H9 (cell line): ENCODE measurements around the gene DHRSX. TPM values are rescaled to one million over a fixed set of nuclear protein-coding genes. Genes with fewer than 3 reads are reported as not detected.

Source experiments
- DNase-seq: peaks from one replicate; pipeline ENCODE4 v3.0.0-alpha.2; 2017
- H2AFZ ChIP-seq: one replicate; pipeline ENCODE4 v1.6.1; 2013; ENCODE audit warnings: mild to moderate bottlenecking, low read length, control low read depth, moderate library complexity
- H2AK5ac ChIP-seq: 2 replicates; pipeline ENCODE4 v1.6.1; 2013; ENCODE audit warnings: low read length, control low read depth, mixed read lengths; ENCODE audit not compliant: insufficient read length
- H2BK120ac ChIP-seq: one replicate; pipeline ENCODE4 v1.6.1; 2013; ENCODE audit warnings: low read depth, mild to moderate bottlenecking, low read length, control low read depth, inconsistent platforms; ENCODE audit not compliant: poor library complexity, severe bottlenecking
- H2BK12ac ChIP-seq: 2 replicates; pipeline ENCODE4 v1.6.1; 2013; ENCODE audit warnings: low read length, control low read depth, mixed read lengths, low read depth; ENCODE audit not compliant: insufficient read length
- H2BK15ac ChIP-seq: 2 replicates; pipeline ENCODE4 v1.6.1; 2013; ENCODE audit warnings: low read depth, low read length, control low read depth
- H2BK20ac ChIP-seq: one replicate; pipeline ENCODE4 v1.6.1; 2013; ENCODE audit warnings: low read depth, mild to moderate bottlenecking, low read length, control low read depth, inconsistent platforms; ENCODE audit not compliant: poor library complexity, severe bottlenecking
- H2BK5ac ChIP-seq: 2 replicates; pipeline ENCODE4 v1.6.1; 2013; ENCODE audit warnings: low read length, control low read depth, mixed read lengths; ENCODE audit not compliant: insufficient read length
- H3K14ac ChIP-seq: 2 replicates; pipeline ENCODE4 v1.6.1; 2013; ENCODE audit warnings: low read length, control low read depth; ENCODE audit not compliant: insufficient read depth
- H3K18ac ChIP-seq: 2 replicates; pipeline ENCODE4 v1.6.1; 2013; ENCODE audit warnings: low read depth, mild to moderate bottlenecking, mixed read lengths, low read length, control low read depth; ENCODE audit not compliant: insufficient read length
- H3K23ac ChIP-seq: 2 replicates; pipeline ENCODE4 v1.6.1; 2013; ENCODE audit warnings: low read length, control low read depth, mixed read lengths, low read depth; ENCODE audit not compliant: insufficient read length
- H3K23me2 ChIP-seq: 2 replicates; pipeline ENCODE4 v1.6.1; 2013; ENCODE audit warnings: low read depth, mild to moderate bottlenecking, mixed read lengths, low read length, control low read depth; ENCODE audit not compliant: insufficient read length, poor library complexity, severe bottlenecking
- H3K27ac ChIP-seq: 2 replicates; pipeline ENCODE4 v1.5.1; 2013; ENCODE audit warnings: low read length, control low read depth, mixed read lengths, low read depth; ENCODE audit not compliant: insufficient read length
- H3K27me3 ChIP-seq: 2 replicates; pipeline ENCODE4 v1.6.1; 2013; ENCODE audit warnings: low read length, control low read depth, inconsistent platforms; ENCODE audit not compliant: insufficient read depth
- H3K4ac ChIP-seq: 2 replicates; pipeline ENCODE4 v1.6.1; 2013; ENCODE audit warnings: low read depth, mild to moderate bottlenecking, control low read depth, inconsistent platforms, low read length, moderate library complexity
- H3K4me1 ChIP-seq: 2 replicates; pipeline ENCODE4 v1.6.1; 2013; ENCODE audit warnings: low read length, control low read depth, inconsistent platforms; ENCODE audit not compliant: insufficient read depth
- H3K4me2 ChIP-seq: 2 replicates; pipeline ENCODE4 v1.6.1; 2013; ENCODE audit warnings: low read length, control low read depth, mixed read lengths; ENCODE audit not compliant: insufficient read length, insufficient read depth
- H3K56ac ChIP-seq: 2 replicates; pipeline ENCODE4 v1.6.1; 2013; ENCODE audit warnings: low read depth, mild to moderate bottlenecking, mixed read lengths, low read length, control low read depth; ENCODE audit not compliant: insufficient read length
- H3K79me1 ChIP-seq: 2 replicates; pipeline ENCODE4 v1.6.1; 2013; ENCODE audit warnings: low read depth, mild to moderate bottlenecking, moderate library complexity, low read length, control low read depth, inconsistent platforms; ENCODE audit not compliant: insufficient read depth, poor library complexity, severe bottlenecking
- H3K79me2 ChIP-seq: 2 replicates; pipeline ENCODE4 v1.6.1; 2013; ENCODE audit warnings: low read length, control low read depth, inconsistent platforms; ENCODE audit not compliant: insufficient read depth
- H3K9ac ChIP-seq: 2 replicates; pipeline ENCODE4 v1.6.1; 2013; ENCODE audit warnings: low read length, control low read depth, mixed read lengths; ENCODE audit not compliant: insufficient read length; ENCODE audit errors: extremely low read depth
- H3K9me3 ChIP-seq: one replicate; pipeline ENCODE4 v1.6.1; 2013; ENCODE audit warnings: low read depth, low read length, inconsistent platforms; ENCODE audit not compliant: control insufficient read depth
- H3T11ph ChIP-seq: one replicate; pipeline ENCODE4 v1.6.1; 2013; ENCODE audit warnings: mild to moderate bottlenecking, low read length, control low read depth, inconsistent platforms
- H4K20me1 ChIP-seq: one replicate; pipeline ENCODE4 v1.6.1; 2013; ENCODE audit not compliant: control insufficient read depth, insufficient read length, insufficient read depth
- H4K5ac ChIP-seq: 2 replicates; pipeline ENCODE4 v1.6.1; 2013; ENCODE audit warnings: low read depth, mild to moderate bottlenecking, mixed read lengths, low read length, control low read depth; ENCODE audit not compliant: insufficient read length
- H4K8ac ChIP-seq: replicated peaks from 2 replicates; pipeline ENCODE4 v1.6.1; 2013; ENCODE audit warnings: low read length, control low read depth, mixed read lengths, low read depth; ENCODE audit not compliant: insufficient read length
- H4K91ac ChIP-seq: 2 replicates; pipeline ENCODE4 v1.6.1; 2013; ENCODE audit warnings: low read depth, mild to moderate bottlenecking, moderate library complexity, mixed read lengths, low read length, control low read depth; ENCODE audit not compliant: insufficient read length
- H3K27ac Mint-ChIP-seq, 3 experiments: 2 replicates in 2 of 3; 3 replicates in 1 of 3; pipeline ENCODE4 v1.8.0; 2020 to 2021; ENCODE audit warnings: mixed read lengths in 3 of 3, mild to moderate bottlenecking in 1 of 3, moderate library complexity in 1 of 3
- H3K27me3 Mint-ChIP-seq: 2 replicates; pipeline ENCODE4 v1.8.0; 2021; ENCODE audit warnings: low read depth, mild to moderate bottlenecking, moderate library complexity, mixed read lengths
- H3K36me3 Mint-ChIP-seq, 3 experiments: 2 replicates in 2 of 3; 3 replicates in 1 of 3; pipeline ENCODE4 v1.8.0; 2020 to 2021; ENCODE audit warnings: low read depth in 3 of 3, mixed read lengths in 3 of 3; ENCODE audit not compliant: insufficient read depth in 1 of 3
- H3K4me1 Mint-ChIP-seq, 2 experiments: 2 replicates each; pipeline ENCODE4 v1.8.0; 2020; ENCODE audit warnings: mixed read lengths in 2 of 2
- H3K4me3 Mint-ChIP-seq, 2 experiments: 2 replicates in 1 of 2; 3 replicates in 1 of 2; pipeline ENCODE4 v1.8.0; 2020 to 2021; ENCODE audit warnings: mild to moderate bottlenecking in 2 of 2, mixed read lengths in 2 of 2, moderate library complexity in 1 of 2
- H3K9me3 Mint-ChIP-seq, 2 experiments: 2 replicates in 1 of 2; 3 replicates in 1 of 2; pipeline ENCODE4 v1.8.0; 2020; ENCODE audit warnings: mild to moderate bottlenecking in 2 of 2, mixed read lengths in 2 of 2, moderate library complexity in 1 of 2
- CTCF ChIP-seq: fragments of 200-600 bp; sonication (generic); conservative IDR thresholded peaks from 3 replicates; pipeline ENCODE4 v1.8.0; 2021; ENCODE audit warnings: antibody characterized with exemption, mild to moderate bottlenecking
- WGBS: extraction: QIAGEN DNeasy Blood & Tissue Kit; methylation state at CpG from one replicate; pipeline ENCODE4 v1.1.7; 2013; ENCODE audit warnings: missing lambda C conversion rate, low lambda C conversion rate, mixed read lengths; ENCODE audit not compliant: insufficient read length; ENCODE audit errors: extremely low coverage; 5-methylcytosine and 5-hydroxymethylcytosine counted together
- total RNA-seq: library from RNA; stranded (reverse); gene quantifications from 2 replicates; pipeline ENCODE4 v1.2.1, GENCODE V29; 2021

DHRSX gene
- total RNA-seq, 1 experiment from 2014 or later, result 44.0 TPM

DNA sequence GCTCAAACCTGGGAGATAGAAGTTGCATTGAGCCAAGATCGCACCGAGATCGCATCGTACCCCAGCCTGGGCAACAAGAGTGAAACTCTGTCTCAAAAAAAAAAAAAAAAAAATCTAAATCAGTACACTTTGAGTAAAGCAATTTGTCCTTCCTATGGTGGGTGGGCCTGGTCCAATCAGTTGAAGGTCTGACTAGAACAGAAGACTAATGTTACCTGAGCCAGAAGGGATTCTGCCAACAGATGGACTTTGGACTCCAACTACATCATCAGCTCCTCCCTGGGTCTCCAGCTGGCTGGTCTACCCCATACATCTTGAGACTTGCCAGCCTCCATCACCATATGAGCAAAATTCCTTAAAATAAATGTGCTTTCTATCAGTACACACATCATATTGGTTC, 155.2 kb downstream of the DHRSX start:
- H3K4me1 ChIP-seq, result peaks cover 4% of the 10 kb centered on the region; the same call in 1 of the 2 replicates
- Mint-ChIP-seq H3K27me3 (no peaks in the 10 kb centered on the region), H3K36me3 (peaks cover 30 to 54% (median 49%) of the 10 kb centered on the region in 3 experiments), H3K4me3 (no peak overlapping the region), H3K4me1 (peaks cover 17 to 20% of the 10 kb centered on the region in 2 experiments), H3K27ac (no peak overlapping the region), H3K9me3 (peaks cover 0 to 12% of the 10 kb centered on the region in 2 experiments; a peak in 2 of 5 replicates)
- no peak overlapping the region for H2BK15ac ChIP-seq
- H4K20me1 ChIP-seq, result no peaks in the 10 kb centered on the region
- H3K56ac ChIP-seq, result no peak overlapping the region
- H4K5ac ChIP-seq, result no peak overlapping the region
- no peaks in the 10 kb centered on the region for H3K27me3 ChIP-seq
- H3K9me3 ChIP-seq, result no peaks in the 10 kb centered on the region
- no peak for DNase-seq
- H3K14ac ChIP-seq, result no peak overlapping the region
- H2AK5ac ChIP-seq, result no peak overlapping the region
- H3K4ac ChIP-seq, result no peak overlapping the region
- H3K23me2 ChIP-seq, result no peaks in the 10 kb centered on the region
- no peak overlapping the region for H2BK120ac ChIP-seq
- no peak overlapping the region for H4K91ac ChIP-seq
- H3K4me2 ChIP-seq, result no peak overlapping the region
- no peak overlapping the region for H3K18ac ChIP-seq
- WGBS, result no CpG with 5 or more reads among the region's 4 CpGs
- H3K23ac ChIP-seq, result no peak overlapping the region
- no peak overlapping the region for H3K27ac ChIP-seq
- H3K79me1 ChIP-seq, result no peaks in the 10 kb centered on the region
- H2AFZ ChIP-seq, result no peak overlapping the region
- no peak overlapping the region for H4K8ac ChIP-seq
- no peak overlapping the region for H2BK12ac ChIP-seq
- no peaks in the 10 kb centered on the region for H3K79me2 ChIP-seq
- H3K9ac ChIP-seq, result no peak overlapping the region
- H2BK5ac ChIP-seq, result no peak overlapping the region
- no peak for TF ChIP-seq CTCF
- no peak overlapping the region for H3T11ph ChIP-seq
- H2BK20ac ChIP-seq, result no peak overlapping the region
